ENCODE results near the gene SPIC.

SPIC gene

GRCh38 chr12:101527682-101528081, 52.5 kb downstream of the SPIC start:
- no peak for DNase-seq (ENCODE audit: extremely low read depth in 1 of 2, low read depth in 1 of 2)

DNA sequence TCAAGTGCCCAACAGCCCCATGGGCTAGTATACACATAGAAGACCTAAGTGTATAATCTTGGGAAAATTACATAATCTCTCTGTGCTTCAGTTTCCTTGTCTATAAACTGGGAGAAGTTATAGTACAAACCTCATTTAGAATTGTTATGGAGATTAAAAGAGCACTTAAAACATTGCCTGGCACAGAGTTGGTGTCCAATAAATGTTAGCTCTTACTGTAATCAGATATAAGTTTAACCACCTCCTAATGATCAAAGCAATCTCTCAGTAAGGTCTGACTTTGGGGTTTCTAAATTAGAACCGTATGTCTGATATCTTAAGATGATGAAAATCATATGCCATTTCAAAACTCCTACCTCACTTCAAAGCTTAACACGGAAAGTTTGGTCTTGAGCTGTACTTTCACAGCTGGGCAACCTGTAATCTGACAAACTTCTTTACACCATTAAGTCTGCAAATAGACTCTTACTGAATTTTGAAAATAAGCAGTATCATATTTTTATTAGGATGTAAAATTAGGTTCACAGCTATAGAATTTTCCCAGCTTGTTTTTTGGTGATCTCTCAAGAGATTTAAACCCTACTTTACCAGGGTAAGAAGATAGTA, 61.0 kb downstream of the SPIC start:
- DNase-seq (ENCODE audit: extremely low read depth in 1 of 2, low read depth in 1 of 2), result no peak

All from activated CD8-positive, alpha-beta memory T cell treated with anti-CD3 and anti-CD28 coated beads for 1 hour (primary cell).